A673 (cell line): ENCODE data around the gene CNTN2. TPM values are rescaled to one million over a fixed set of nuclear protein-coding genes. Genes with fewer than 3 reads are reported as not detected.

Experiments used
- BruUV-seq: library from RNA; stranded (reverse); fragments of 400-500 nt; replicated peaks from 2 replicates; lab custom pipeline; 2021; lab: Mats Ljungman, UMichigan
- CTCF ChIA-PET: fragments of 300-600 bp; sonication (Branson Sonifier 250); formaldehyde crosslinking; loops from one replicate; lab custom pipeline; 2022; ENCODE audit warnings: antibody characterized with exemption; lab: Charles Lee
- POLR2A ChIA-PET: fragments of 300-600 bp; sonication (Branson Sonifier 250); formaldehyde crosslinking; loops from one replicate; lab custom pipeline; 2022; ENCODE audit warnings: antibody characterized with exemption; ENCODE audit not compliant: low non-redundant PET; lab: Charles Lee
- DNase-seq: peaks from one replicate; pipeline ENCODE4 v3.0.0-alpha.2; 2015; ENCODE audit warnings: low spot score
- H3K27ac ChIP-seq: fragments of 200-600 bp; sonication (generic); 2 replicates; pipeline ENCODE4 v1.5.1; 2016; ENCODE audit warnings: mixed run types, low read depth, mild to moderate bottlenecking, mixed read lengths, antibody characterized with exemption, low read length; ENCODE audit not compliant: poor library complexity, severe bottlenecking
- H3K27me3 ChIP-seq: fragments of 200-600 bp; sonication (generic); replicated peaks from 2 replicates; pipeline ENCODE4 v1.6.1; 2017; ENCODE audit warnings: mixed run types, low read depth, mild to moderate bottlenecking, mixed read lengths, antibody characterized with exemption, low read length; ENCODE audit not compliant: insufficient read depth, poor library complexity
- H3K36me3 ChIP-seq: fragments of 200-600 bp; sonication (generic); 2 replicates; pipeline ENCODE4 v1.6.1; 2016; ENCODE audit warnings: mixed run types, mild to moderate bottlenecking, mixed read lengths, antibody characterized with exemption, low read length; ENCODE audit not compliant: insufficient read depth, poor library complexity, severe bottlenecking
- H3K4me1 ChIP-seq: fragments of 200-600 bp; sonication (generic); 2 replicates; pipeline ENCODE4 v1.6.1; 2017; ENCODE audit warnings: mixed run types, mild to moderate bottlenecking, mixed read lengths, antibody characterized with exemption, low read length; ENCODE audit not compliant: insufficient read depth, poor library complexity, severe bottlenecking
- H3K4me3 ChIP-seq: fragments of 200-600 bp; sonication (generic); 2 replicates; pipeline ENCODE4 v1.5.1; 2016; ENCODE audit warnings: low read depth, mixed run types, mild to moderate bottlenecking, mixed read lengths, low read length; ENCODE audit not compliant: poor library complexity, severe bottlenecking
- H3K9me3 ChIP-seq: fragments of 200-600 bp; sonication (generic); 2 replicates; pipeline ENCODE4 v1.6.1; 2016; ENCODE audit warnings: mixed run types, low read depth, mild to moderate bottlenecking, mixed read lengths, antibody characterized with exemption, low read length; ENCODE audit not compliant: poor library complexity, severe bottlenecking
- EZH2 ChIP-seq: fragments of 200-600 bp; sonication (generic); IDR thresholded peaks from 2 replicates; pipeline ENCODE4 v1.6.1; 2017; ENCODE audit warnings: borderline replicate concordance, low read depth, mild to moderate bottlenecking, mixed read lengths, antibody characterized with exemption, low read length; ENCODE audit not compliant: poor library complexity, severe bottlenecking
- intact Hi-C: fragments of 100-400 bp; cut with micrococcal nuclease; formaldehyde crosslinking; loops from one replicate; pipeline ENCODE4 v1.10.0; 2022; ENCODE audit not compliant: unreplicated experiment
- total RNA-seq: library from RNA; stranded (reverse); gene quantifications from 2 replicates; pipeline ENCODE4 v1.2.3, GENCODE V29; 2021
- TF ChIP-seq, protein P1 (sequence below): fragments of 300-800, 200-600 bp; sonication (generic); conservative IDR thresholded peaks from 2 replicates; pipeline ENCODE4 v1.5.1; 2017; ENCODE audit warnings: low read depth, mild to moderate bottlenecking, antibody characterized with exemption, low read length, moderate library complexity, mixed read lengths

The CNTN2 gene
- total RNA-seq, 1 experiment from 2014 or later = not detected

GRCh38 chr1:205108464-205108863 lies 65.5 kb downstream of the CNTN2 start:
- no peaks in the 10 kb centered on the region for H3K27me3 ChIP-seq
- H3K27ac ChIP-seq = no peak overlapping the region
- ChIA-PET POLR2A (no interaction called here), CTCF (no interaction called here)
- no peak overlapping the region for H3K4me3 ChIP-seq
- H3K9me3 ChIP-seq = no peaks in the 10 kb centered on the region
- H3K4me1 ChIP-seq = no peaks in the 10 kb centered on the region
- no peak for TF ChIP-seq EZH2
- TF ChIP-seq, protein P1, sequence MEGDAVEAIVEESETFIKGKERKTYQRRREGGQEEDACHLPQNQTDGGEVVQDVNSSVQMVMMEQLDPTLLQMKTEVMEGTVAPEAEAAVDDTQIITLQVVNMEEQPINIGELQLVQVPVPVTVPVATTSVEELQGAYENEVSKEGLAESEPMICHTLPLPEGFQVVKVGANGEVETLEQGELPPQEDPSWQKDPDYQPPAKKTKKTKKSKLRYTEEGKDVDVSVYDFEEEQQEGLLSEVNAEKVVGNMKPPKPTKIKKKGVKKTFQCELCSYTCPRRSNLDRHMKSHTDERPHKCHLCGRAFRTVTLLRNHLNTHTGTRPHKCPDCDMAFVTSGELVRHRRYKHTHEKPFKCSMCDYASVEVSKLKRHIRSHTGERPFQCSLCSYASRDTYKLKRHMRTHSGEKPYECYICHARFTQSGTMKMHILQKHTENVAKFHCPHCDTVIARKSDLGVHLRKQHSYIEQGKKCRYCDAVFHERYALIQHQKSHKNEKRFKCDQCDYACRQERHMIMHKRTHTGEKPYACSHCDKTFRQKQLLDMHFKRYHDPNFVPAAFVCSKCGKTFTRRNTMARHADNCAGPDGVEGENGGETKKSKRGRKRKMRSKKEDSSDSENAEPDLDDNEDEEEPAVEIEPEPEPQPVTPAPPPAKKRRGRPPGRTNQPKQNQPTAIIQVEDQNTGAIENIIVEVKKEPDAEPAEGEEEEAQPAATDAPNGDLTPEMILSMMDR = no peak
- DNase-seq = no peak
- intact Hi-C loops = no loop called here
- no TSS peak for BruUV-seq
- H3K36me3 ChIP-seq = peaks cover 23% of the 10 kb centered on the region

DNA sequence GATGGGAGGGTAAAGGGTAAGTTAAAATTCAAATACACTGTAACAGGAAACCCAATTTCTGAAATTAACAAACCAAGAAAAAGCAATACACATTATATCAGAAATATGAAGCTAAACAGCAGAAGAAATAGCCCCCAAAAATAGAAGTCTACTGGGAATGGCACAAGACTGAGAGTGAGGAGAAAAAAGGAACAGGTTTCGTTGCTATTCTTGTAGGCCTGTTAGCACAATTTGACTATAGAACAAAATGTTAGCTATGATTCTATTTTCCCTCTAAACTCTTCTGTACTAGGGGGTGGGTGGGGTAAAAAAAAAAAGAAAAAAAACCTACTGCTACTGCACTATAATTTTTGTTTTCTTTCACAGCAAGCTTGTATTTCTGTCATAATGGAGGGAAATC lies 66.3 kb downstream of the CNTN2 start:
- Histone ChIP-seq H3K9me3 (no peaks in the 10 kb centered on the region), H3K4me1 (no peaks in the 10 kb centered on the region), H3K36me3 (peaks cover 22% of the 10 kb centered on the region), H3K4me3 (no peak overlapping the region), H3K27ac (no peak overlapping the region), H3K27me3 (no peaks in the 10 kb centered on the region)
- CTCF ChIA-PET = no interaction called here
- POLR2A ChIA-PET = no interaction called here
- no peak for DNase-seq
- intact Hi-C loops = no loop called here
- TF ChIP-seq, protein P1 = no peak
- TF ChIP-seq EZH2 = no peak
- BruUV-seq = no TSS peak

- intact Hi-C loops = no loop called here
- Histone ChIP-seq H3K4me3 (no peak overlapping the region), H3K36me3 (peaks cover 27% of the 10 kb centered on the region), H3K27ac (no peak overlapping the region), H3K27me3 (no peaks in the 10 kb centered on the region), H3K4me1 (no peaks in the 10 kb centered on the region), H3K9me3 (no peaks in the 10 kb centered on the region)
- no peak for DNase-seq
- ChIA-PET CTCF (no interaction called here), POLR2A (no interaction called here)
- BruUV-seq = no TSS peak
- TF ChIP-seq, protein P1 = no peak
Observed at GRCh38 chr1:205109711-205110110, 66.7 kb downstream of the CNTN2 start.
